ENCODE measurements around the gene MYOZ2. TPM values are rescaled to one million over a fixed set of nuclear protein-coding genes. Genes with fewer than 3 reads are reported as not detected.

MYOZ2 gene
- total RNA-seq, 4 donors from 2014 or later: 0.50 to 2.1 (median 0.61) TPM

DNA sequence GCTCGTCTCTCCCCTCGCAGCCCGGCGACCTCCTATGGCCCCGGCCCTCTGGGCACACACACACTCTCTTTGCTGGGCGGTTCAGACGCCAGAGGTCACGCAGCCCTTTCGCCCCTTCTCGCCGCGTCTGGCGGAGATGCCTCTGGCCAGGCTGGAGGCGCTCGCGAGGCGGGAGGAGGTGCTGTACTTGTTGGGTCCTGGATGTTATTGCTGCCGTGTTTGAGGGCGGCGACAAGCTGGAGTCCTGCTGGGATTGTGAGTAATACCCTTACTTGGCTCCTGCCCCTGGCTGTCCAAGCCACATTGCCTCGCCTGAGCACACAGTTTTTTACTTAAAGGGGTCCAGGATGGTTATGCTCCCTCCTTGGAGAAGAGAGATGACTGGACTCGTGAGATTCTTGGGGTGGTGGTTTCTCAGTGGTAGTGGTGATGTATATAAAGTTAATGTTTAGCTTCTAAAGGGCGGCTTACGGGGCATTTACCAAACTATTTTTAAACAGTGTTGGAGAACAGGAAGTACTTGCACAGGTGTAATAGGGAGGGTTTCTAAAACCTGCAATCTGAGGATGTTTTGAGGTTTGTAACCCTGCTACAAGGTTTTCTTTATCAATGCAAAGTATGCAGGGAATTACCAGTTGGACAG, 77.5 kb downstream of the MYOZ2 start:
- H3K9me3 ChIP-seq: no peaks in the 10 kb centered on the region
- peak; percentile 96 for DNase-seq (ENCODE audit: extremely low spot score)
- TF ChIP-seq POLR2A (IDR thresholded peaks at IDR 0.05; ENCODE audit: low read depth) (no peak), POLR2AphosphoS5 (IDR thresholded peaks at IDR 0.05) (peak; percentile 61 to 75), CTCF (IDR thresholded peaks at IDR 0.05) (peak in 1 of 3 experiments; percentile 23)
- peaks cover 5 to 40% (median 36%) of the 10 kb centered on the region in 4 donors for H3K4me1 ChIP-seq
- intact Hi-C loops (cut with DNase I): loop anchor here (5.0 kb wide), 2 partner anchors 111 to 171 kb away; no protein-coding TSS in a partner anchor
- peak overlapping the region; percentile 93 to 99 (median 97) for H3K27ac ChIP-seq (replicated peaks in 1 of 4)
- H3K36me3 ChIP-seq: peaks cover 7 to 19% (median 11%) of the 10 kb centered on the region in 4 donors
- no peaks in the 10 kb centered on the region for H3K27me3 ChIP-seq
- WGBS: 4% methylated on average over 4 of the region's 24 CpGs
- H3K4me3 ChIP-seq: peak overlapping the region; percentile 76 to 95 (median 84)

GRCh38 chr4:119218093-119218492, 82.5 kb downstream of the MYOZ2 start:
- Histone ChIP-seq H3K4me1 (peaks cover 4 to 52% (median 38%) of the 10 kb centered on the region in 4 donors), H3K4me3 (peak overlapping the region in 1 of 4 donors; percentile 19), H3K36me3 (peaks cover 8 to 67% (median 33%) of the 10 kb centered on the region in 4 donors), H3K9me3 (no peaks in the 10 kb centered on the region), H3K27ac (replicated peaks in 1 of 4) (no peak overlapping the region), H3K27me3 (no peaks in the 10 kb centered on the region)
- WGBS: 100% methylated on average over 1 of the region's 1 CpG
- TF ChIP-seq POLR2AphosphoS5 (IDR thresholded peaks at IDR 0.05) (no peak), EP300 (IDR thresholded peaks at IDR 0.05) (no peak), CTCF (IDR thresholded peaks at IDR 0.05) (no peak), POLR2A (IDR thresholded peaks at IDR 0.05; ENCODE audit: low read depth) (no peak)
- intact Hi-C loops (cut with DNase I): no loop called here
- DNase-seq (ENCODE audit: extremely low spot score): no peak

- Histone ChIP-seq H3K27ac (replicated peaks in 1 of 4) (no peak overlapping the region), H3K27me3 (no peaks in the 10 kb centered on the region), H3K4me1 (peaks cover 4 to 34% (median 20%) of the 10 kb centered on the region in 4 donors), H3K9me3 (no peaks in the 10 kb centered on the region), H3K4me3 (no peak overlapping the region), H3K36me3 (peaks cover 8 to 84% (median 40%) of the 10 kb centered on the region in 4 donors)
- 82% methylated on average over 4 of the region's 4 CpGs for WGBS
- DNase-seq (ENCODE audit: extremely low spot score): no peak
- no peak for TF ChIP-seq POLR2A (IDR thresholded peaks at IDR 0.05; ENCODE audit: low read depth)
- TF ChIP-seq EP300 (IDR thresholded peaks at IDR 0.05): no peak
- TF ChIP-seq POLR2AphosphoS5 (IDR thresholded peaks at IDR 0.05): no peak
- TF ChIP-seq CTCF (IDR thresholded peaks at IDR 0.05): no peak
- intact Hi-C loops (cut with DNase I): no loop called here
These were observed 85.8 kb downstream of the MYOZ2 start for GRCh38 chr4:119221412-119221811.

DNA sequence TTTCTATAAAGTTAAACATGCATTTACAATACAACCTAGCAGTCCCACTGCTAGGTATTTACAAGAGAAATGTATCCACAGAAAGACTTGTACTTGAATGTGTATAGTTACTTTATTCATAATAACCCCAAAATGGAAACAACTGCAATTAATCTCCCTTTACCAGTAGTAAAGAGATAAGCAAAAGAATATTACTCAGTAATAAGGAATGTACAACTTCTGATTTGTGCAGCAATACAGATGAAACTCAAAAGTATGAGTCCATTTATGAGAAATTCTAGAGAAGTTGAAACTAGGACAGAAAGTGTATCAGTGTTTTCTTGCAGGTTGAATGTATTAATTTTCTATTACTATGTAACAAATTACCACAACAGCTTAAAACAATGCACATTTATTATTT, 92.1 kb downstream of the MYOZ2 start:
- Histone ChIP-seq H3K27me3 (no peaks in the 10 kb centered on the region), H3K4me3 (no peak overlapping the region), H3K27ac (replicated peaks in 1 of 4) (no peak overlapping the region), H3K9me3 (no peaks in the 10 kb centered on the region), H3K36me3 (peaks cover 0 to 66% (median 25%) of the 10 kb centered on the region in 4 donors), H3K4me1 (peaks cover 7 to 19% (median 14%) of the 10 kb centered on the region in 4 donors)
- intact Hi-C loops (cut with DNase I): no loop called here
- no peak for DNase-seq (ENCODE audit: extremely low spot score)
- no peak for TF ChIP-seq EP300 (IDR thresholded peaks at IDR 0.05)

GRCh38 chr4:119228406-119228805, 92.8 kb downstream of the MYOZ2 start:
- no peak overlapping the region for H3K27ac ChIP-seq (replicated peaks in 1 of 4)
- whole genome bisulfite sequencing: 95% methylated on average over 3 of the region's 3 CpGs
- H3K4me1 ChIP-seq: peaks cover 9 to 23% (median 15%) of the 10 kb centered on the region in 4 donors
- H3K4me3 ChIP-seq: no peak overlapping the region
- no peaks in the 10 kb centered on the region for H3K9me3 ChIP-seq
- intact Hi-C loops (cut with DNase I): no loop called here
- peaks cover 0 to 59% (median 24%) of the 10 kb centered on the region in 4 donors for H3K36me3 ChIP-seq
- DNase-seq (ENCODE audit: extremely low spot score): no peak
- TF ChIP-seq EP300 (IDR thresholded peaks at IDR 0.05) (no peak), CTCF (IDR thresholded peaks at IDR 0.05) (no peak), POLR2AphosphoS5 (IDR thresholded peaks at IDR 0.05) (no peak), POLR2A (IDR thresholded peaks at IDR 0.05; ENCODE audit: low read depth) (no peak)
- no peaks in the 10 kb centered on the region for H3K27me3 ChIP-seq

Measured in esophagus muscularis mucosa (tissue), 4 donors.